Keratinocyte (primary cell): ENCODE measurements around the gene DNAJB4. TPM values are rescaled to one million over a fixed set of nuclear protein-coding genes. Genes with fewer than 3 reads are reported as not detected.

Source experiments
- DNase-seq: peaks from one replicate; pipeline ENCODE4 v3.0.0-alpha.2; 2011; ENCODE audit warnings: low read depth, missing footprints, low spot score
- FAIRE-seq: peaks from 2 replicates; lab custom pipeline; 2011; peaks lifted over from hg19 to GRCh38; lab: Jason Lieb, UNC
- H2AFZ ChIP-seq: 2 replicates; pipeline ENCODE4 v1.6.0; 2012; ENCODE audit warnings: low read length, control low read depth, inconsistent platforms; ENCODE audit not compliant: control insufficient read depth
- H3K27ac ChIP-seq: 2 replicates; pipeline ENCODE4 v1.5.1; 2011; ENCODE audit warnings: low read length; ENCODE audit not compliant: control insufficient read depth, insufficient read depth
- H3K27me3 ChIP-seq: 3 replicates; pipeline ENCODE4 v1.6.0; 2011; ENCODE audit warnings: low read length; ENCODE audit not compliant: control insufficient read depth, insufficient read depth; ENCODE audit errors: extremely low read depth
- H3K36me3 ChIP-seq, 2 experiments: 2 replicates in 1 of 2; 3 replicates in 1 of 2; pipeline ENCODE4 v1.5.1; 2011; ENCODE audit warnings: low read length in 2 of 2, mild to moderate bottlenecking in 1 of 2; ENCODE audit not compliant: control insufficient read depth in 2 of 2, insufficient read depth in 2 of 2; ENCODE audit errors: extremely low read depth in 1 of 2
- H3K4me1 ChIP-seq: 3 replicates; pipeline ENCODE4 v1.5.1; 2011; ENCODE audit warnings: low read length; ENCODE audit not compliant: control insufficient read depth, insufficient read depth; ENCODE audit errors: extremely low read depth
- H3K4me2 ChIP-seq: 3 replicates; pipeline ENCODE4 v1.6.0; 2011; ENCODE audit warnings: low read depth, low read length; ENCODE audit not compliant: control insufficient read depth, insufficient read depth; ENCODE audit errors: extremely low read depth
- H3K4me3 ChIP-seq, 3 experiments: fragments of 200-600 bp in 1 of 3; sonication (generic) in 1 of 3; 2 replicates in 2 of 3; 3 replicates in 1 of 3; pipeline ENCODE4 v1.5.1; 2011 to 2016; ENCODE audit warnings: low read length in 3 of 3, mild to moderate bottlenecking in 3 of 3, control low read depth in 2 of 3, inconsistent platforms in 1 of 3, low read depth in 1 of 3, mixed read lengths in 1 of 3, mixed run types in 1 of 3, moderate library complexity in 1 of 3; ENCODE audit not compliant: control insufficient read depth in 2 of 3, insufficient read depth in 2 of 3; ENCODE audit errors: extremely low read depth in 1 of 3
- H3K79me2 ChIP-seq: 2 replicates; pipeline ENCODE4 v1.6.0; 2012; ENCODE audit warnings: low read length; ENCODE audit not compliant: control insufficient read depth, insufficient read depth
- H3K9ac ChIP-seq: 3 replicates; pipeline ENCODE4 v1.6.0; 2011; ENCODE audit warnings: low read length; ENCODE audit not compliant: control insufficient read depth, insufficient read depth; ENCODE audit errors: extremely low read depth
- H3K9me1 ChIP-seq: 3 replicates; pipeline ENCODE4 v1.6.0; 2011; ENCODE audit warnings: low read length; ENCODE audit not compliant: control insufficient read depth, insufficient read depth; ENCODE audit errors: extremely low read depth
- H3K9me3 ChIP-seq: 2 replicates; pipeline ENCODE4 v1.5.1; 2012; ENCODE audit warnings: low read depth, low read length; ENCODE audit not compliant: control insufficient read depth
- H4K20me1 ChIP-seq: 3 replicates; pipeline ENCODE4 v1.6.0; 2011; ENCODE audit warnings: low read length; ENCODE audit not compliant: control insufficient read depth, insufficient read depth; ENCODE audit errors: extremely low read depth
- CTCF ChIP-seq, 3 experiments: IDR thresholded peaks in 1 of 3; conservative IDR thresholded peaks in 1 of 3; optimal IDR thresholded peaks in 1 of 3; 2 replicates in 2 of 3; 3 replicates in 1 of 3; pipeline versions ENCODE3 to v1.5.1; 2011; ENCODE audit warnings: low read length in 3 of 3, mild to moderate bottlenecking in 3 of 3, moderate library complexity in 2 of 3, control low read depth in 1 of 3, inconsistent platforms in 1 of 3; ENCODE audit not compliant: insufficient read depth in 2 of 3; ENCODE audit errors: extremely low read depth in 1 of 3
- EZH2 ChIP-seq: IDR thresholded peaks from one replicate; pipeline ENCODE4 v1.6.1; 2012; ENCODE audit warnings: inconsistent platforms, mild to moderate bottlenecking, low read length, moderate library complexity
- dilution Hi-C: fragments of 300-500 bp; cut with MboI; formaldehyde crosslinking; loops from one replicate; pipeline ENCODE4 v1.7.0; 2020; ENCODE audit warnings: low sequenced_read_pairs; ENCODE audit not compliant: extremely low pct_ligation_motif_present
- polyA plus RNA-seq, 5 experiments: library from polyadenylated mRNA; depleted of rRNA in 3 of 5; stranded (reverse) in 3 of 5; stranded (forward) in 1 of 5; unstranded in 1 of 5; fragments of >200 nt; gene quantifications; 1 replicate in 1 of 5; 2 replicates in 3 of 5; 3 replicates in 1 of 5; pipeline versions ENCODE4 v1.2.1 to v1.2.3, GENCODE V29; 2011 to 2012; ENCODE audit warnings: missing spikeins in 2 of 5, low read depth in 1 of 5, low replicate concordance in 1 of 5

DNAJB4 gene
- polyA plus RNA-seq, 1 donor (not counting 4 experiments of a cell fraction or from before 2014, with no cell fraction given) = 30.9 TPM

GRCh38 chr1:78007677-78008341 lies 3.1 kb downstream of the DNAJB4 start:
- TF ChIP-seq EZH2 (no peak), CTCF (optimal IDR thresholded peaks at IDR 0.05 in 1 of 3, IDR thresholded peaks at IDR 0.05 in 1 of 3, conservative IDR thresholded peaks at IDR 0.05 in 1 of 3; ENCODE audit: extremely low read depth in 1 of 3, insufficient read depth in 2 of 3, low read length in 3 of 3) (no peak)
- H3K79me2 ChIP-seq = peaks cover 18% of the 10 kb centered on the region

DNA sequence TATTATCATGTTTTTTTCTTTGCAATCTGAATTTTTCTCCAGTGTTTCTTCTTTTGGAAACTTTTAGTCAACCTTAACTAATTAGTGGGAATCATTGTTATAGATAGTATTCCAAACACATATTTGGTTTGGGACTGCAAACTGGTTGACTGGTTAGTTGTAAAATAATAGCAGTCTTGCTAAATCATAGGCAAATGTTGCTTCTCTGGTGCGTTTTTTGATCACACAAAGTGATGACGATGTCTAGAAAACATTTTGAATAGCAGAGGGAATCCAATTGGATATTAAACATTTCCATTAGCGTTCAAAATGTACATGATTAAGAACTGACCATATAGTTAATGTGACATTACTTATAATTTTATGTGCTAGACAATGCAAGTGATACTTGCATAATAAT lies 4.5 kb downstream of the DNAJB4 start:
- Histone ChIP-seq H3K36me3 (no peaks in the 10 kb centered on the region), H3K4me1 (peaks cover 4% of the 10 kb centered on the region), H3K9me3 (no peaks in the 10 kb centered on the region), H3K27me3 (no peaks in the 10 kb centered on the region), H2AFZ (no peak overlapping the region), H3K9ac (no peak overlapping the region), H3K27ac (no peak overlapping the region), H3K4me2 (no peak overlapping the region), H3K9me1 (no peaks in the 10 kb centered on the region), H3K79me2 (peaks cover 18% of the 10 kb centered on the region), H4K20me1 (no peaks in the 10 kb centered on the region), H3K4me3 (no peak overlapping the region)
- dilution Hi-C loops = no loop called here
- DNase-seq (no peak), FAIRE-seq (no peak)
- TF ChIP-seq EZH2 (no peak), CTCF (optimal IDR thresholded peaks at IDR 0.05 in 1 of 3, IDR thresholded peaks at IDR 0.05 in 1 of 3, conservative IDR thresholded peaks at IDR 0.05 in 1 of 3; ENCODE audit: extremely low read depth in 1 of 3, insufficient read depth in 2 of 3, low read length in 3 of 3) (no peak)

More at GRCh38 chr1:78007677-78008341, 3.1 kb downstream of the DNAJB4 start:
- DNase-seq = no peak
- Histone ChIP-seq H3K27ac (no peak overlapping the region), H4K20me1 (no peaks in the 10 kb centered on the region), H3K9me1 (no peaks in the 10 kb centered on the region), H3K9me3 (no peaks in the 10 kb centered on the region), H3K36me3 (no peaks in the 10 kb centered on the region), H2AFZ (no peak overlapping the region), H3K4me2 (peak overlapping the region; percentile 29), H3K4me3 (no peak overlapping the region), H3K9ac (no peak overlapping the region), H3K27me3 (no peaks in the 10 kb centered on the region), H3K4me1 (peaks cover 13% of the 10 kb centered on the region)
- FAIRE-seq = no peak
- dilution Hi-C loops = no loop called here
